ENCODE measurements around the gene RPS27L.
"Not testable (repeated sequence)": the region's sequence is repeated elsewhere in the genome, so short reads cannot be mapped to it uniquely, and the experiment has no call there.

The RPS27L gene

GRCh38 chr15:63136742-63137141 lies 20.5 kb downstream of the RPS27L start:
- DNase-seq (ENCODE audit: low spot score), result no peak

GRCh38 chr15:63135804-63136203 lies 21.5 kb downstream of the RPS27L start:
- peak; percentile 9 for DNase-seq (ENCODE audit: low spot score)

- no peak for DNase-seq (ENCODE audit: low spot score)
These were observed 22.0 kb downstream of the RPS27L start for GRCh38 chr15:63135281-63135680.

GRCh38 chr15:63134245-63134985 lies 22.9 kb downstream of the RPS27L start:
- no peak for DNase-seq (ENCODE audit: low spot score)

GRCh38 chr15:63133786-63134185 lies 23.5 kb downstream of the RPS27L start:
- DNase-seq (ENCODE audit: low spot score), result no peak

- no peak for DNase-seq (ENCODE audit: low spot score)
These were observed 30.6 kb downstream of the RPS27L start for GRCh38 chr15:63126726-63127125.

GRCh38 chr15:63124506-63124905 lies 32.8 kb downstream of the RPS27L start:
- no peak for DNase-seq (ENCODE audit: low spot score)

- DNase-seq (ENCODE audit: low spot score), result peak; percentile 80
These were observed 35.0 kb downstream of the RPS27L start for GRCh38 chr15:63122002-63122875.

GRCh38 chr15:63121382-63122001 lies 35.8 kb downstream of the RPS27L start, which contains the start of gene LACTB:
Gene LACTB, plus strand, starts transcription at chr15:63121861. Its CDS starts 11 bp downstream, at chr15:63121872.
- DNase-seq (ENCODE audit: low spot score), result peak; percentile 81

- no peak for DNase-seq (ENCODE audit: low spot score)
These were observed 38.4 kb downstream of the RPS27L start for GRCh38 chr15:63118854-63119253.

- DNase-seq (ENCODE audit: low spot score), result no peak
These were observed 42.8 kb downstream of the RPS27L start for GRCh38 chr15:63114465-63114864.

- no peak for DNase-seq (ENCODE audit: low spot score)
These were observed 44.4 kb downstream of the RPS27L start for GRCh38 chr15:63112871-63113270.

- no peak for DNase-seq (ENCODE audit: low spot score)
These were observed 45.8 kb downstream of the RPS27L start for GRCh38 chr15:63111481-63111880.

GRCh38 chr15:63110428-63111026 lies 46.8 kb downstream of the RPS27L start:
- no peak for DNase-seq (ENCODE audit: low spot score)

GRCh38 chr15:63109920-63110319 lies 47.4 kb downstream of the RPS27L start:
- no peak for DNase-seq (ENCODE audit: low spot score)

GRCh38 chr15:63109498-63109897 lies 47.8 kb downstream of the RPS27L start:
- DNase-seq (ENCODE audit: low spot score), result no peak

GRCh38 chr15:63107895-63108546 lies 49.3 kb downstream of the RPS27L start:
- DNase-seq (ENCODE audit: low spot score), result no peak

- DNase-seq (ENCODE audit: low spot score), result not testable (repeated sequence)
These were observed 51.9 kb downstream of the RPS27L start for GRCh38 chr15:63105354-63105753.

- DNase-seq (ENCODE audit: low spot score), result no peak
These were observed 52.5 kb downstream of the RPS27L start for GRCh38 chr15:63104727-63105126.

- no peak for DNase-seq (ENCODE audit: low spot score)
These were observed 53.9 kb downstream of the RPS27L start for GRCh38 chr15:63103416-63103815.

- DNase-seq (ENCODE audit: low spot score), result not testable (repeated sequence)
These were observed 57.7 kb downstream of the RPS27L start for GRCh38 chr15:63099581-63099980.

- not testable (repeated sequence) for DNase-seq (ENCODE audit: low spot score)
These were observed 58.4 kb downstream of the RPS27L start for GRCh38 chr15:63098901-63099300.
